Neural cell (in vitro differentiated cells): ENCODE data around the gene PWWP2B.

Experiments used
- EZH2 ChIP-seq: fragments of 200-600, 300-800 bp; shearing (Covaris generic), sonication (generic); IDR thresholded peaks from 2 replicates; pipeline ENCODE4 v1.6.1; 2014; ENCODE audit warnings: antibody characterized with exemption, low read length, borderline replicate concordance, mild to moderate bottlenecking; ENCODE audit not compliant: insufficient read depth, poor library complexity, severe bottlenecking
- POLR2AphosphoS5 ChIP-seq: IDR thresholded peaks from 2 replicates; pipeline ENCODE4 v1.6.1; 2012
- SMC3 ChIP-seq: fragments of 450-650 bp; conservative IDR thresholded peaks from 2 replicates; pipeline ENCODE4 v1.6.1; 2014; ENCODE audit warnings: antibody characterized with exemption, mild to moderate bottlenecking, moderate library complexity; ENCODE audit not compliant: poor library complexity
- TAF1 ChIP-seq: IDR thresholded peaks from 2 replicates; pipeline ENCODE4 v1.6.1; 2012; ENCODE audit warnings: low read depth
- TF ChIP-seq, protein P1 (sequence below): fragments of 450-650 bp; IDR thresholded peaks from 2 replicates; pipeline ENCODE4 v1.5.1; 2014; ENCODE audit warnings: antibody characterized with exemption, mild to moderate bottlenecking, moderate library complexity; ENCODE audit not compliant: poor library complexity, severe bottlenecking

DNA sequence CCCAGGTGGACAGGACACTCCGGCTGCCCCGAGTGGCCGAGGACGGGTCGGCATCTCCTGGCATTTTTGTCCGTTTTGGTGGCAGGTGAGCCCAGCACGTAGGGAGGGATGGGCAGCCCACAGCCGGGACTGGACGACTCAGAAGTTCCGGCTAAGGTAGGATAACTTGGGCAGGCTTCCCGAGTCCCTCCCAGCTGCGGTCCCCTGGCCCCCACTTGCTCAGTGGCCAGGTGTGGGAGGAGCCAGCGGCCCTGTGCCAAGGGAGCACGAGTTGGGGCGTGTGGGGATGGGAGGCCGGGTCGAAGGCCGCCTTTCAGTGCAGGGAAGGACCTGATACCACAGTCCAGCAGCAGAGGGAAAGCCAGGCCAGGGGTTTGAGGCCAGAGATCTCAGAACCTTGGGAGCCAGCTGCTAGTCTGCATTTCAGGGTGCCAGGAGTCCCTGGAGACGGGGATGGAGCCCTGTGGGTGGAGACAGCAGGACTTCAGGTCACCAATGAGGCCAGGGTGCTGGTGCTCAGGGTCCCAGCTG, 58.5 kb downstream of the PWWP2B start:
- TF ChIP-seq, protein P1, sequence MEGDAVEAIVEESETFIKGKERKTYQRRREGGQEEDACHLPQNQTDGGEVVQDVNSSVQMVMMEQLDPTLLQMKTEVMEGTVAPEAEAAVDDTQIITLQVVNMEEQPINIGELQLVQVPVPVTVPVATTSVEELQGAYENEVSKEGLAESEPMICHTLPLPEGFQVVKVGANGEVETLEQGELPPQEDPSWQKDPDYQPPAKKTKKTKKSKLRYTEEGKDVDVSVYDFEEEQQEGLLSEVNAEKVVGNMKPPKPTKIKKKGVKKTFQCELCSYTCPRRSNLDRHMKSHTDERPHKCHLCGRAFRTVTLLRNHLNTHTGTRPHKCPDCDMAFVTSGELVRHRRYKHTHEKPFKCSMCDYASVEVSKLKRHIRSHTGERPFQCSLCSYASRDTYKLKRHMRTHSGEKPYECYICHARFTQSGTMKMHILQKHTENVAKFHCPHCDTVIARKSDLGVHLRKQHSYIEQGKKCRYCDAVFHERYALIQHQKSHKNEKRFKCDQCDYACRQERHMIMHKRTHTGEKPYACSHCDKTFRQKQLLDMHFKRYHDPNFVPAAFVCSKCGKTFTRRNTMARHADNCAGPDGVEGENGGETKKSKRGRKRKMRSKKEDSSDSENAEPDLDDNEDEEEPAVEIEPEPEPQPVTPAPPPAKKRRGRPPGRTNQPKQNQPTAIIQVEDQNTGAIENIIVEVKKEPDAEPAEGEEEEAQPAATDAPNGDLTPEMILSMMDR: no peak
- no peak for TF ChIP-seq POLR2AphosphoS5
- TF ChIP-seq TAF1: no peak
- no peak for TF ChIP-seq SMC3
- no peak for TF ChIP-seq EZH2
